ENCODE measurements around the gene CECR2.

CECR2 gene

DNA sequence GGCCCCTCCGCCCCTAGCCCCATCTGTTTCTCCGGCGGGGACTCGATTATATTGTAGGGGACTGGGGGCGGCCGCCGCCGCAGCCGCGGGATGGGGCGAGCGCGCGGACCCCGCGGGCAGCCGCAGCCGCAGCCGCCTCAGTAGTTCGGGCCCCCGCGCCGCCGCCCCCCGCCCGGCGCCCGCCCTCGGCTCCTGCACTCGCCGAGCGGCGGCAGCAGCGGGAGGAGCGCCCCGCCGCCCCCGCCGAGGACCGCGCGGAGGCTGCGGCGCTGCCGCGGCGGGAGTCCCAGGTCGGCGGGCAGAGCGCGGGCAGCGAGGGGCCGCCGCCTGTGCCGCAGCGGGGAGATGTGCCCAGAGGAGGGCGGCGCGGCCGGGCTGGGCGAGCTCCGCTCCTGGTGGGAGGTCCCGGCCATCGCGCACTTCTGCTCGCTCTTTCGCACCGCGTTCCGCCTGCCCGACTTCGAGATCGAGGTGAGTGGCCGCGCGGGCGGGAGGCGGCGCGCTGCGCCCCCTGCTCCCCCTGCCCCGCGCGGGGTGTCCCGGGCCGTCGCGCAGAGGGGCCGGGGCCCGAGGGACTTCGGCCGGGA lies at the start of gene CECR2:
CECR2 (plus strand) TSS at position 22 of the 587 bp plus-strand sequence; CDS start at position 346, 324 bp downstream.
- no peak for DNase-seq

DNA sequence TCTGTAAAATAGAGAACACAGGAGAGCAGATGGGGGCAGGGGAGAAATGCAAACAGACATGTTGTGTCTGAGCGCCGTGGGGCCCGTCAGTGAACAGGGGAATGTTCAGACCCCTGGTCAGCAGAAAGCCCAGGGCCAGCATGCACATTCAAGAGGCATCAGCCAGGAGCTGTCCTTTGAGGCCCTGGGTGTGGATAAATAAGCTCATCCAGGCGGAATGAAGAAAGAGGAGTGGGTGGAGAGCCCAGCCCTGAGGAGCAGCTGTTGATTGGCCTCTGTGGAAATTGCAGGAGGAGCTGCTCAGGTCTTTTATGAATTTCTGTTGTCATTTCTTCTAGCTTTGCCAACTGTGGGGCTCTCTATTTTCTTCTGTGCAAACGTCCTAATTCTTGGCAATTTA lies 49.7 kb upstream of the CECR2 start:
- no peak for DNase-seq

DNA sequence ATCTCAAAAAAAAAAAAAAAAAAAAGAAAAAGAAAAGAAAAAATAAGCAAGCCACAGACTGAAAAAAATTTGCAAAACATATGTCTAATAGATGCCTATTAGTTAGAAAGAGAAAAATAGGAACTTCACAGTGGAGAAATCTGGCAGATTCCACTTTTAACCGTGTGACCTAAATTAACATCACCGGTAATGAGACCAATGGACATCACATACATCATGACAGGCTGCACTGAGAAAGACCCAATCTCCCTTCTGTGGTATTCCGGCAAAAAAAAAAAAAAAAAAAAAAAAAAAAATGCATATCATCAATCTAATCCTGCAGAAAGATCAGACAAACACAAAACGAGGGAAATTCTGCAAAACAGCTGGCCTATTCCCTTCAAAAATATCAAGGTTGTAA lies 46.7 kb upstream of the CECR2 start:
- DNase-seq = no peak

DNA sequence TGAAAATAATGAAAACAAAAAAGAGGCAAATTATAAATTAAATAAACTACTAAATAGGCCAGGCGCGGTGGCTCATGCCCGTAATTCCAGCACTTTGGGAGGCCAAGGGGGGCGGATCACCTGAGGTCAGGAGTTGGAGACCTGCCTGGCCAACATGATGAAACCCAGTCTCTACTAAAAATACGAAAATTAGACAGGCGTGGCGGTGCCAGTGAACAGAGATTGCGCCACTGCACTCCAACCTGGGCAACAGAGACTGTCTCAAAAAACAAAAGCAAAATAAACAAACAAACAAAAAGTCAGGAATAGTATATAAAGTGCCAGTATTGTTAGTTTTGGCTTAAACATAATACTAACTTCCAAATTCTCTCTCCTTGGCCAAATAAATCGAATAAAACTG lies 37.6 kb upstream of the CECR2 start:
- DNase-seq = no peak

DNA sequence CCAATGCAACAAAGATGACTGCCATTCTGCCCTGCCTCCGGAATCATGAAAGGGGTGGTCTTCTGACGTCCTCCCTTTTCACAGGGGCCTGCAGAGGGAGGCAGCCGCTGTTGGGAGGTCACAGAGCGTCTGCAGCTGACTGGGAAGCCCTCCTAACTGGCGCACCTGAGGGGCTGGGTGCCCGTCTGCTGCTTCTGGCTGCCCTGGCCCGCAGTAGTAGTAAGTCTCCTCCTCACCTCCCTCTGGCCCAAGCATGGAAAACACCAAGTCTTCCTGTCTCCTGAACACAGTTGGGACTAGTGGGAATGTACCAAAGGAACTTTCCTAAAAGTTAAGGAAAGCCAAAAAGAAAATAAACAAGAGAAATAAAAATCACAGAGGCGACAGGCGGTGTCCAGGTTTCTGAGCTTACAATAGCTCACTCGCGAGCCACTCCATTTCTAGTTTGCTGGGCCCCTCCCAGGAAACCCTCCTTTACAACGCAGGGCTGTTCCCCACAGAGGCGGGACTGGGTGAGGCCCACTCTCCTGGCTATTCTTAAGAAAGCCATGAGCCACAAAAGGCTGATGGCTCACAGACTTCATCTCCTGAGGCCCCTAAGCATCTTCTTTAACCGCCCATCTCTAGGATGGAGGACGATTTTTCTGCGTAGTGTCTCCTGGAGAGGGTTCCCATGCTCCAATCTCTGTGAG lies 37.0 kb upstream of the CECR2 start:
- DNase-seq = no peak

DNA sequence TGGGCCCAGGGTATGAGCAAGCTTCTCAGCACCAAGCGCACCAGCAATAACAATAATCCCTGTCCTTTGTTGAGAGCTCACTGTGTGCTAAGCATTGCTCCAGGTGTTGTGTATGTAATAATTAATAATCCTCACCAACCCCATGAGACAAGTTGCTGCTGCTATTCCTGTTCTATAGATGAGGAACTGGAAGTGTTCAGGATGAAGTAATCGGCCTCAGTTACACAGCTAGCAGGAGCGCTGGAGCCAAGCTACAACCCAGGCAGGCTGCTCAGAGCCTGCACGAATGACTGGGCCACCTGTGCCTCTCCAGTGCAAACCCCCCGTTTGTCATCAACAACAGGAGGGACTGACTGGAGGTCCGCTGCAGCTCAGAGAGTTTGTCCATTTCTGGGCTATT lies 35.2 kb upstream of the CECR2 start:
- no peak for DNase-seq

DNA sequence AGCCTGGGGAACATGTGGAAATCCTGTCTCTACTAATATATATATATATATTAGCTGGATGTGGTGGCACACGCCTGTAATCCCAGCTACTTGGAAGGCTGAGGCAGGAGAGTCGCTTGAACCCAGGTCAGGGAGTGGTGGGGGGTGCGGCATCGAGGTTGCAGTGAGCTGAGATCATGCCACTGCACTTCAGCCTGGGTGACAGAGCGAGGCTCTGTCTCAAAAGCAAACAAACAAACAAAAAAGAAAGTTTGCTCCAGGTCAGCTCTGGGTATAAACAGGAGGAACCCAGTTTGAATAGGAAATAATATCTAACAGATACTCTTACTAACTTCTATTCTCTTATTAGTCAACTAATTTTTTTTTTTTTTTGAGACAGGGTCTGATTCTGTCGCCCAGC lies 34.3 kb upstream of the CECR2 start:
- DNase-seq = no peak

DNA sequence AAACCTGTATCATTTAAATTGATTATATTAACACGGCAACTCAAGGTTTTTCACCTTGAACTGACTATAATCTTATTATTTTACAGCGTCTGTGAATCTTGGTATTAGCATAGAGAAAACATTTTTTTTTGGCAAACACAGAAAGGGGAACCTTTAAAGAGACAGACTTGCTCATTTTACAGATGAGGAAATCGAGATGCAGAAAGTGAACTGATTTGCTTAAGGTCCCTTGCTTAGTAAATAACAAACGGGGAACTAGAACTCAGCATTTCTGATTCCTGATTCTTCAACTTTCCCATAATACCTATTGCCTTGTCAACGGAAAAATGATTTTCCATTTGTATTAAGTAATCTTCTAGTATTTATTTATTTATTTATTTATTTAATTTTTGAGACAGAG lies 33.2 kb upstream of the CECR2 start:
- DNase-seq = no peak

DNA sequence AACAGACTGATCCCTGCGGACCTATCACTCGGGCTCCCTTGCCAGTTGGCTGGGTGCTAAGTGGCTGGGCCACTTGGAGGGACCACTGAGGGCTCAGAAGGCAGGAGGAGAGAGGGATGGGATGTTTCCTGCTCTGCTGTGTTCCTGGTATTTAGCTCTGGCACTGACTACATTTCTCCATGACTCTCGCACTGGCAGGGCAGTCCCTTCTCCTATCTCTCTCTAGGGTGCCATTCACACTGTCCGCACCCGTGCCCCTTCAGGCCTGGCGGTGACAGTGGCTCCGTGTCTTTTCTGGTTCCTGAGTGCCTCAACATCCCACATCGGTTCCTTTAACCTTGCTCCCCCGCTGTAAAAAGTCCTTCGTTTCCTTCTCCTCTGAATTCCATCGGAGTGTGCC lies 31.6 kb upstream of the CECR2 start:
- no peak for DNase-seq

DNA sequence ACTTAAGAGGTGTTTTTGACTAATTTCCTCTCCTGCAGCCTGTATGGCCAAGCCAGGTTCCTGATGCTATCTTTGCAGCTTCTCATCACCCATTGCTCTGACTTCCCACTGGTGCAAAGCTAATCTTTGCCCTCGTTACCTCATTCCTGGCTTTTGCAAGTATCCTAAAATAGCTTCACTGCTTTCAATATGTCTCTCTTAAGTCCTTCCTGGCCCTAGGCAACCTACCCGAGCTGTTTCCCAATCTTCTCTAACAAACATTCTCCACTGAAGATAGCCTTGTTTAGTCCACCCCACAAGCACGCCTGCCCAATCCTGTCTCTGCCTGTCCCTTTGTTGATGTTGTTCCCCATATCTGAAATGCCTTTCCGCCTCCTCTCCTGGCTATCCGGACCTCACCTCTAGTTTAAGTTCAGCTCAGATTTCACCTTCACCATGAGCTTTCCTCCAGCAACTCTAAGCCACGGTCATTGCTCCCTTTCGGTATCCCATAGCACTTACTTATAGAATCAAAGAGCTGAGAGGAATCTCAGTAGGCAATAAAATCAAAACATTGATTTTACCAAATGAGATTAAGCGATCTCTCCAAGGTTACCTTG lies 30.1 kb upstream of the CECR2 start:
- DNase-seq = no peak

DNA sequence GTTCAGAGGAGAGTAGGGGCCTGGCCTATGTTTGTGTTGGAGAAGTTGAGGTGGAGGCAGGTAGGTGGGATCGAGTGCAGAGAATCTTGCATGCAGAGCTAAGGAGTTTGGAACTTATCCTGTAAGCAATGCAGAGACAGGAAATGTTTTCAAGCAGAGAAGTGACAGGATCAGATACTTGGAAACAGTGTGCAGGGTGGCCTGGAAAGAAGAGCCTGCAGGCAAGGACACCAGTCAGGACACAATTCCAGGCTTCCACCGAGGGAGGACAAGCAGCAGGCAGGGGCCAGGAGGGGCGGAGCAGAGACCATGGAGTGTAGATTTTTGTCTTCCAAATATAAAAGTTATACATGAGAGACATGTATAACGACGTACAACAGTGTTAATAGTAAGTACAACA lies 26.9 kb upstream of the CECR2 start:
- DNase-seq = no peak

DNA sequence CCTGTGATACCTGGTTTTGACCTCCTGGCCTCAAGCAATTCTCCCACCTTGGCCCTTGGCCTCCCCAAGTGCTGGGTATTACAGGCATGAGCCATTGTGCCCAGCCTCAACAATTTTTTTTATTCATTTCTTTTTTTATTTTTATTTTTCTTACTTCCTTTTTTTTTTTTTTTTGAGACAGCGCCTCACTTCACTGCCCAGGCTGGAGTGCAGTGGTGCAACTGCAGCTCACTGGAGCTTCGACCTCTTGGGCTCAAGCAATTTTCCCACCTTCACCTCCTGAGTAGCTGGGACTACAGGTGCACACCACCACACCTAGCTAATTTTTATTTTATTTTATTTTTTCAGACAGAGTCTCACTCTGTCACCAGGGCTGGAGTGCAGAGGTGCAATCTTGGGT lies 25.5 kb upstream of the CECR2 start:
- DNase-seq = no peak

DNA sequence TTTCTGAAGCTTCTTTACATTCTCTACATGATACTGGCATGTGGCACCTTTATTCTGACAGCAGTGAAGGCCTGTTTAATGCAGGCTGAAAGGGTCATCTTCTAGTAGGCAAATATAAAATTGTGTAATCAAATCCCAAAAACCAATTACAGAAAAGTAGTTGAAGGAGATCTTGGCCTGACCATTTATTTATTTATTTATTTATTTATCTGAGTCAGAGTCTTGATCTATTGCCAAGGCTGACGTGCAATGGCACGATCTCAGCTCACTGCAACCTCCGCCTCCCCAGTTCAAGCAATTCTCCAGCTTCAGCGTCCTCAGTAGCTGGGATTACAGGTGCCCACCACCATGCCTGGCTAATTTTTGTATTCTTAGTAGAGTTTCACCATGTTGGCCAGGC lies 22.7 kb upstream of the CECR2 start:
- no peak for DNase-seq

DNA sequence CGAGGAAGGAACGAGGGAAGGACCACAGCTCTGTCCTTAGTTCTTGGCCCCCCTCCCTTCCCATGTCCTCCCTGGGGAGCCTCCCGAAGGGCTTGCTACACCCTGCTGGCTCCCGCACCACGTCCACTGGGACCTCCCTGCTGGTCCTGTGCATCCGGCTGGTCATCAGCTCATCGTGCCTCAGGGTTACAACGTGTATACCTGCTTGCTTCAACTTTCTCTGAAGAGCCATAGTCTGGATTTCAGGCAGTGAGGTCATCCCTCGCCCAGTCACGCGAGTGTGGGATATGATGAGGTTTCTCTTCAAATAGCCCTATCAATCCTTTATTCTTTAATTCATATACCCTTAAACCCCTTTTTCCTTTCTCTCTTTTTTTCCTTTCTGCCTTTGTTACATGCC lies 21.5 kb upstream of the CECR2 start:
- no peak for DNase-seq

DNA sequence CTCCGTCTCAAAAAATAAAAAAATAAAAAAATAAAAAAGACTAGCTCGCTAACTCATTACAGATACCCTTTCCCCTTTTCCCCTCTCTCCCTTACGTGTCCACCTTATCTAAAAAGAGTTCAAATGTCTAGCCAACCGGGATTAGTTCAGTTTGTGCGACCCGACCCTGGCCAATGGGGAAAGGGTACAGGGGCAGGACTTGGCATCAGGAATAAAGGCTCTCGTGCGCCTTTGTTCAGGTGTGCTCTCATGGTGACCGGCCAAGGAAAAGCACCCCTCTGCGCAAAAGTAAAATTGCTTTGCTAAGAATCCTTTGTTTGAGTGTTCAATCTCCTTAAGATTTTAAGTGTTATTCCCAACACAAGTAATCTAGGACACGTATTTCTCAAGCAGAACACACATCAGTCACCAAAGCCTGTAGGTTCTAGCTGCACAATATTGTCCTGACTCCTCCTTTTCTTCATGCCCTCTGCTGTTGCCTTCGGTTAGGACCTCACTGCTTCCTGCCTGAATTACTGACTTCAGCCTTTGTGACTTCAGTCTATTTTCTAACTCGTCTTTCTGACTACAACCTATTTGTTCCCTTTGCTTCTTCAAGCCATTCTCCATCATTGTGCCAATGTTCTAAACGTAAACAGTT lies 20.7 kb upstream of the CECR2 start:
- no peak for DNase-seq

DNA sequence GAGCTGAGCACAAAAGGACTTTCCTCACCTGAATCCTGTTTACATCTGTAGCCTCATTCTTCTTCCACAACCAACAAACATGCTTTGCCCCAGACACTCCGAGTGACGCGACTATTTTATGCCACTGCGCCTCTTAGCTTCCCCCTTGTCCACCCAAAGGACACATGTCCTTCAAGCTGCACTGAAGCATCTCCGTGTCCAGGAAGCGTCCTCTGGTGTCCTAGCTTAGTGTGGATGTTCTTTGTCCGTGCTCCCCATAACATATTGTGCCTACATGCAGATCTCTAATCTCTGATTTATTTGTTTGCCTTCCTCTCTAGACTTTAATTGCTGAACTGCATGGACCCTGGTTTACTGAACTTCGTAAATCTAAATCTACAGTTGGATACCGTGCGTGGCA lies 20.1 kb upstream of the CECR2 start:
- no peak for DNase-seq

DNA sequence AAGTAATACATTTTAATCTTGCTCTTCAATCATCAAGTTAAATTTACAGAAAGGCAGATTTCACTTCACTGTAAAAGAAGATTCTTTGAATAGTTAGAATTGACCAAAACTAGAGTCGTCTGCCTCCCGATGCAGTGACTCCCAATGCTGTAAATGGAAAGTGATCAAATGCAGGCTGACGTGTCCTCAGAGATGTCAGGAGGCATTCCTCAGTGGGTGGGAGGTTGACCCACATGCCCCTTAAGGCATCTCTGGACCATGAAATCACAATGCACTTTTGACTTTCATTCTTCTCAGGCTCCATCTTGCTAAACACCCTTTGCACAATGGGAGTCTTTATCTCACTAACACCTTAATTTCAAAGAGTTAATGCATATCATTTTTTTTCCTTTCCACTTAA lies 19.0 kb upstream of the CECR2 start:
- DNase-seq = no peak

DNA sequence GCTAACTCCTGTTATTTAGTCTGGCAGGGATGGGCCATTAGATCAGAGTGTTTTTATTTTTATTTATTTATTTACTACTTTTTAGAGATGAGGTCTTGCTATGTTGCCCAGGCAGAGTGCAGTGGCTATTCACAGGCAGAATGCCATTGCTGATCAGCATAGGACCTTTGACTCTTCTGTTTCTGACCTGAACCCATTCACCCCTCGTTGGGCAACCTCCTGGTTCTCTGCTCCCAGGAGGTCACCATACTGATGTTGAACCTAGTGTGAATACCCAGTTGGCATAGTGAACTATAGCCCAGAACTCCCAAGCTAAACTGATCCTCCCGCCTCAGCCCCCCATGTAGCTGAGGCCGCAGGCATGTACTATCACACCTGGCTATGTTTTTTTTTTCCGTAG lies 16.5 kb upstream of the CECR2 start:
- DNase-seq = no peak

DNA sequence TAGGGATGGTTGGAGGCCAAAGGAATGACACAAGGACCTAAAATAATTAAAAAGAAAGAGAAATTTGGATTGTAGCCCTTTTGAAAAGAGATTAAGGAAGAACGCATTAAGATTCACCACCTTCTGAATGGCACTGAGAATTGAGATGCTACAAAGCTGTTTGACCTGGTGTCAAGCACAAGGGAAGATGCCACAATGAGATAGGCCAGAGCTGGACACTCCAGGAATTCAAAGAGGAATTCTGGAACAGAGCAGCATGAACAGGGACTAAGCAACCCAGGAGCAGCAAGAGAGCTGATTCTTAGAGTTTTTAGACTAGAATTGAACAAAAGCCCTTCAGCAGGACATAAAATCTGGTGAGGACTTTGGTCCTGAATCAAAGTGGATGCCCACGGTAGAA lies 11.6 kb upstream of the CECR2 start:
- DNase-seq = no peak

DNA sequence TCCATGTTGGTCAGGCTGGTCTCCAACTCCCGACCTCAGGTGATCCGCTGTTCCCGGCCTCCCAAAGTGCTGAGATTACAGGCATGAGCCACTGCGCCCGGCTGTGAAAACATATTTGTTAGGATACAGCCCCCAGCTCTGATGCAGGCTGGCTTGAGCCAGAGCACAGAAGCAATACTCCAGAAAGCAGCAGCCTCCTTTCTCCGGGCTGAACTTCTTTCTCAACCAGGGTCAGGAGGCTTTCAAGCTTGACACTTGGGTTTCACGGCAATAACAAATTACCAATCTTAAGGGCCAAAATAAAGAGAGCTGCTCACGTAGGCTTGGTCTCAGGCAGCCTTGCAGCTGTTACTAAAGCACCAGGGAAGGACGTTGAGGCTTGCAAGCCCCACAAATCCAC lies 10.8 kb upstream of the CECR2 start:
- no peak for DNase-seq

DNA sequence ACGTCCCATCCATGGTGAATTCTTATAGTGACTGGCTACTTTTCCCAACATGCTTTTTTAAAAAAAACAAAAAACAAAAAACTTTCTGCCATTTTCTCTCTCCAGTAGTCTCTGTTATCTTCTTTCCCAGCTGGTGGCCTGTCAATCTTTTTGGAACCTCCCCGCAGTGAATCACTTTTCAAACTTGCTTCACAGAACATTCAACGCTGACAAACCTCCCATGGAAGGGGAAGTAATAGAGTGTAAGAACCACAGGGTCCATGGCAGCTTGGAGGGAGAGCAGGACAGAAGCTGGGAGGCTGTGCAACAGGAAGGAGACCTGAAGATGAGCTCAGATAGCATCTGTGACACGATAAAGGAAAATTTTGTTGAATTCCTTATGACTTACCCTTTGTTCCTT lies 9.8 kb upstream of the CECR2 start:
- DNase-seq = peak; percentile 36

DNA sequence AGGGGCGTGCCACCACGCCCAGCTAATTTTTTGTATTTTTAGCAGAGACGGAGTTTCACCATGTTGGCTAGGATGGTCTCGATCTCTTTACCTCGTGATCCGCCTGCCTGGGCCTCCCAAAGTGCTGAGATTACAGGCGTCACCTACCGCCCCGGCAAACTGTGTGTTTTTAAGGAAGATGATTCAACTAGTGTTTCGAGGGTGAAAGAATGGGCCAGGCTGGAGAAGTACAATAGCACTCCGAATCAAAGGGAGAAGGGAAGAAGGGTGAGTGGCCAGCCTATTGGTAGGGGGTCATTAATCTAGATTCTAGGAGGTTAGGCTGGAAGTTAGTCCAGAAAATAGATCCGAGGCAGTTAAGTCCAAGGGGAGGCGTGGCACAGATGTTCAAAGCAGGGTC lies 2.9 kb upstream of the CECR2 start:
- no peak for DNase-seq

DNA sequence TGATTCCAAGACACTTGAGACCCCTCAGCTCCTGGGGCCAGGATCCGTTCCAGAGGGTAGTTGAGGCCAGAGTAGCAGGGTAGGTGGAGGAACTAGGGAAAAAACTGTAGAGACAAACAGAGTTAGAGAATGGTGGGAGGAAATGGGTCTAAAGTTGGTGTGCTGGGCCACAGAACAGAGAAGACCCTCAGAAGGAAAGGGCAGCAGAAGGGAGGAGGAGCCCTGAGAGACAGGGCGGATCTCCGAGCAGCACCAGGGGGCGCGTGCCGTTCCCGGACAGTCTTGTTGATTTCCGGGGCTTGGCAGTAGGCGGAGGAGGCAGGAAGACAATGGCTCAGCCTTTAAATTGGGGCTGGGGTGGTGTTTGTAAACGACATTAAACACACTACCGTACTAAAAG lies 2.4 kb upstream of the CECR2 start:
- DNase-seq = no peak

DNA sequence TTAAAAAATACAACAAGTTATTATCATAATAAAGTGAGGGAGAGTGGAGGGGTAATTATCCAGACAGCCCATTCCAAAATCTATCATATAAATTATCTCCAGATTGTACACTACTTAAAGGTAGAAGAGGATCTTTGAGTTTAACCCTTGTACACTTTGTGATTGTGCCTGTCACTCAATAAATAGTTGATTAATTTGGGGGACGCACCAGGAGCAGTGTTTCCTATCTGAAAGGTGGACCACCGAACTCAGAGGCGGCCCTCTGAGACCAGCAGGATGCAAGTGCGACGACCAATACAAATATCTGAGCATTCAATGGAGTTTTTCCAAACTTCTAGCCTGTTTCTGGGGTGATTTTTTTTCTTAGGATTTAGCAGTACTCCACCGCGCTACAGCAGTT lies 1.1 kb upstream of the CECR2 start:
- no peak for DNase-seq

Data from hematopoietic multipotent progenitor cell treated with erythropoietin and hydrocortisone succinate and interleukin-3 and kit ligand, for 8 days (in vitro differentiated cells).